H1 (cell line): ENCODE data around the gene TUBE1. TPM values are rescaled to one million over a fixed set of nuclear protein-coding genes. Genes with fewer than 3 reads are reported as not detected.

Source experiments
- CTCF ChIA-PET: fragments of 300-600 bp; sonication (Branson Sonifier 250); formaldehyde crosslinking; loops from one replicate; lab custom pipeline; 2021; ENCODE audit not compliant: partially characterized antibody; lab: Charles Lee
- POLR2A ChIA-PET: fragments of 300-600 bp; sonication (Branson Sonifier 250); formaldehyde crosslinking; loops from one replicate; lab custom pipeline; 2021; ENCODE audit warnings: inconsistent platforms; ENCODE audit not compliant: partially characterized antibody; lab: Charles Lee
- DNase-seq, 2 experiments: peaks; one replicate each; pipeline versions ENCODE4 v3.0.0 to v3.0.0-alpha.2; 2010 to 2022; ENCODE audit warnings: low spot score in 2 of 2, low read depth in 1 of 2, mixed read lengths in 1 of 2
- FAIRE-seq: peaks from 2 replicates; lab custom pipeline; 2011; peaks lifted over from hg19 to GRCh38; lab: Jason Lieb, UNC
- H2AFZ ChIP-seq: 2 replicates; pipeline ENCODE4 v1.8.1; 2012; ENCODE audit warnings: low read length, inconsistent platforms
- H2AK5ac ChIP-seq: 2 replicates; pipeline ENCODE4 v1.6.1; 2013; ENCODE audit warnings: low read depth, low read length
- H2BK120ac ChIP-seq: replicated peaks from 2 replicates; pipeline ENCODE3; 2013; ENCODE audit warnings: low read depth, low read length, inconsistent platforms
- H2BK12ac ChIP-seq: 2 replicates; pipeline ENCODE4 v1.6.1; 2013; ENCODE audit warnings: low read depth, low read length
- H2BK15ac ChIP-seq: 2 replicates; pipeline ENCODE4 v1.6.1; 2013; ENCODE audit warnings: low read length
- H2BK20ac ChIP-seq: 2 replicates; pipeline ENCODE4 v1.6.1; 2013; ENCODE audit warnings: low read length
- H2BK5ac ChIP-seq: 2 replicates; pipeline ENCODE4 v1.6.1; 2013; ENCODE audit warnings: low read depth, low read length
- H3K14ac ChIP-seq: 2 replicates; pipeline ENCODE4 v1.6.1; 2013; ENCODE audit warnings: inconsistent platforms; ENCODE audit not compliant: insufficient read length
- H3K18ac ChIP-seq: 2 replicates; pipeline ENCODE4 v1.6.1; 2013; ENCODE audit warnings: low read length; ENCODE audit errors: extremely low read depth
- H3K23ac ChIP-seq: 2 replicates; pipeline ENCODE4 v1.6.1; 2013; ENCODE audit warnings: inconsistent platforms; ENCODE audit not compliant: insufficient read length
- H3K23me2 ChIP-seq: 2 replicates; pipeline ENCODE4 v1.6.1; 2013; ENCODE audit warnings: low read depth, low read length
- H3K27ac ChIP-seq: 2 replicates; pipeline ENCODE4 v1.6.1; 2011; ENCODE audit warnings: low read depth, low read length, inconsistent platforms
- H3K27me3 ChIP-seq, 4 experiments: replicated peaks in 1 of 4; 1 replicate in 1 of 4; 2 replicates in 3 of 4; pipeline versions ENCODE4 v1.6.1 to v1.8.1; 2011 to 2013; ENCODE audit warnings: low read length in 3 of 4, mild to moderate bottlenecking in 3 of 4, inconsistent platforms in 2 of 4, mixed read lengths in 2 of 4, moderate library complexity in 1 of 4; ENCODE audit not compliant: control insufficient read depth in 3 of 4, insufficient read depth in 3 of 4; ENCODE audit errors: extremely low read depth in 1 of 4
- H3K36me3 ChIP-seq, 4 experiments: 2 replicates each; pipeline versions ENCODE4 v1.6.1 to v1.8.1; 2011 to 2013; ENCODE audit warnings: mild to moderate bottlenecking in 4 of 4, low read length in 3 of 4, moderate library complexity in 2 of 4, control low read depth in 1 of 4, inconsistent platforms in 1 of 4; ENCODE audit not compliant: insufficient read depth in 4 of 4, control insufficient read depth in 2 of 4
- H3K4ac ChIP-seq: replicated peaks from 2 replicates; pipeline ENCODE3; 2013; ENCODE audit warnings: low read length, low read depth, mixed read lengths, inconsistent platforms; ENCODE audit not compliant: insufficient read length
- H3K4me1 ChIP-seq, 4 experiments: replicated peaks in 1 of 4; 1 replicate in 1 of 4; 2 replicates in 3 of 4; pipeline versions ENCODE4 v1.6.1 to v1.8.1; 2011 to 2013; ENCODE audit warnings: low read length in 3 of 4, inconsistent platforms in 2 of 4, mixed read lengths in 1 of 4; ENCODE audit not compliant: insufficient read depth in 4 of 4, control insufficient read depth in 3 of 4
- H3K4me2 ChIP-seq, 2 experiments: 2 replicates each; pipeline versions ENCODE4 v1.6.1 to v1.8.1; 2011 to 2013; ENCODE audit warnings: low read depth in 2 of 2, low read length in 2 of 2, control low read depth in 1 of 2, inconsistent platforms in 1 of 2, mild to moderate bottlenecking in 1 of 2; ENCODE audit not compliant: insufficient read depth in 1 of 2
- H3K4me3 ChIP-seq, 4 experiments: fragments of 200-600, 300-600 bp in 1 of 4; sonication (generic), shearing (Covaris generic), sonication (Bioruptor Twin) in 1 of 4; 2 replicates each; pipeline versions ENCODE4 v1.5.1 to v1.8.1; 2011 to 2016; ENCODE audit warnings: low read length in 4 of 4, low read depth in 3 of 4, control low read depth in 2 of 4, inconsistent platforms in 2 of 4, mild to moderate bottlenecking in 2 of 4, mixed read lengths in 1 of 4, moderate library complexity in 1 of 4; ENCODE audit not compliant: insufficient read depth in 2 of 4; ENCODE audit errors: extremely low read depth in 1 of 4
- H3K56ac ChIP-seq: replicated peaks from 2 replicates; pipeline ENCODE3; 2013; ENCODE audit warnings: low read depth, mild to moderate bottlenecking, mixed read lengths, low read length, inconsistent platforms; ENCODE audit not compliant: insufficient read length
- H3K79me1 ChIP-seq: 2 replicates; pipeline ENCODE4 v1.6.1; 2013; ENCODE audit warnings: low read depth, low read length, control low read depth
- H3K79me2 ChIP-seq, 2 experiments: 2 replicates each; pipeline versions ENCODE4 v1.6.1 to v1.8.1; 2012 to 2013; ENCODE audit warnings: low read length in 2 of 2, mild to moderate bottlenecking in 2 of 2, inconsistent platforms in 1 of 2; ENCODE audit not compliant: insufficient read depth in 2 of 2, control insufficient read depth in 1 of 2
- H3K9ac ChIP-seq, 4 experiments: replicated peaks in 1 of 4; 1 replicate in 1 of 4; 2 replicates in 3 of 4; pipeline versions ENCODE4 v1.6.1 to v1.8.1; 2011 to 2013; ENCODE audit warnings: low read depth in 3 of 4, low read length in 3 of 4, control low read depth in 2 of 4, mild to moderate bottlenecking in 2 of 4, moderate library complexity in 2 of 4, inconsistent platforms in 1 of 4; ENCODE audit errors: extremely low read depth in 1 of 4
- H3K9me3 ChIP-seq, 2 experiments: 2 replicates each; pipeline versions ENCODE4 v1.6.1 to v1.8.1; 2012 to 2013; ENCODE audit warnings: mild to moderate bottlenecking in 2 of 2, moderate library complexity in 2 of 2, control low read depth in 1 of 2, inconsistent platforms in 1 of 2, low read depth in 1 of 2, low read length in 1 of 2, mixed read lengths in 1 of 2; ENCODE audit not compliant: insufficient read depth in 2 of 2
- H4K20me1 ChIP-seq, 2 experiments: replicated peaks in 1 of 2; 2 replicates each; pipeline versions ENCODE3 to v1.8.1; 2011 to 2013; ENCODE audit warnings: inconsistent platforms in 2 of 2, low read length in 2 of 2, mild to moderate bottlenecking in 1 of 2; ENCODE audit not compliant: insufficient read depth in 2 of 2, control insufficient read depth in 1 of 2
- H4K5ac ChIP-seq: 2 replicates; pipeline ENCODE4 v1.6.1; 2013; ENCODE audit warnings: low read length, low read depth, mixed read lengths, inconsistent platforms; ENCODE audit not compliant: insufficient read length
- H4K8ac ChIP-seq: 2 replicates; pipeline ENCODE4 v1.8.0; 2013; ENCODE audit warnings: mild to moderate bottlenecking, moderate library complexity, low read length, inconsistent platforms; ENCODE audit not compliant: insufficient read depth; ENCODE audit errors: extremely low read depth
- H4K91ac ChIP-seq: replicated peaks from 2 replicates; pipeline ENCODE3; 2013; ENCODE audit warnings: low read length, mixed read lengths, inconsistent platforms; ENCODE audit not compliant: insufficient read length
- ASH2L ChIP-seq: fragments of 200-600, 300-600 bp; sonication (generic); IDR thresholded peaks from one replicate; pipeline ENCODE4 v1.7.1; 2017; ENCODE audit warnings: low read length
- CTBP2 ChIP-seq: IDR thresholded peaks from 2 replicates; pipeline ENCODE4 v1.7.0; 2011; ENCODE audit warnings: borderline replicate concordance, mild to moderate bottlenecking, moderate library complexity, mixed read lengths, low read length; ENCODE audit not compliant: insufficient read depth, insufficient read length
- POLR2AphosphoS5 ChIP-seq: IDR thresholded peaks from 2 replicates; pipeline ENCODE4 v1.6.1; 2011; ENCODE audit warnings: low read depth, low read length
- RFX5 ChIP-seq: IDR thresholded peaks from 2 replicates; pipeline ENCODE4 v1.6.1; 2011; ENCODE audit warnings: low read depth, low read length, improper control_type of control experiment, borderline replicate concordance
- SAP30 ChIP-seq: fragments of 300-600 bp; sonication (generic); IDR thresholded peaks from 2 replicates; pipeline ENCODE4 v1.7.1; 2012; ENCODE audit warnings: low read length, moderate library complexity, mild to moderate bottlenecking, inconsistent platforms; ENCODE audit not compliant: insufficient read depth, insufficient replicate concordance
- SIX5 ChIP-seq: IDR thresholded peaks from 2 replicates; pipeline ENCODE4 v1.6.1; 2011; ENCODE audit warnings: mild to moderate bottlenecking, low read depth, low read length
- TBP ChIP-seq: IDR thresholded peaks from 2 replicates; pipeline ENCODE4 v1.6.1; 2011; ENCODE audit warnings: low read depth, low read length, improper control_type of control experiment
- WGBS, 2 experiments: shearing (Covaris generic) in 1 of 2; methylation state at CpG; one replicate each; pipeline versions ENCODE4 v1.1.6 to v1.1.7; 2013 to 2015; ENCODE audit warnings: low lambda C conversion rate in 2 of 2, mixed read lengths in 2 of 2, inconsistent platforms in 1 of 2, low coverage in 1 of 2, missing lambda C conversion rate in 1 of 2; ENCODE audit not compliant: insufficient replicate concordance in 2 of 2, insufficient coverage in 1 of 2, insufficient read length in 1 of 2; ENCODE audit errors: extremely low coverage in 1 of 2, missing lambda C conversion rate in 1 of 2; 5-methylcytosine and 5-hydroxymethylcytosine counted together
- polyA plus RNA-seq, 7 experiments: library from polyadenylated mRNA; depleted of rRNA in 3 of 7; stranded (reverse) in 5 of 7; unstranded in 2 of 7; fragments of >200 nt in 5 of 7; fragments of 200-250 nt in 2 of 7; gene quantifications; 1 replicate in 5 of 7; 2 replicates in 1 of 7; 4 replicates in 1 of 7; pipeline versions ENCODE4 v1.2.1 to v1.2.3, GENCODE V29; 2011 to 2013; ENCODE audit warnings: missing spikeins in 2 of 7, mixed read lengths in 2 of 7
- total RNA-seq: library from RNA; stranded (reverse); fragmentation: NEBNext Ultra II Directional; extraction: Animal tissue kit (Norgen Biotek cat#: 25700); gene quantifications from 2 replicates; pipeline ENCODE4 v1.2.1, GENCODE V29; 2021

TUBE1 gene
- total and polyA plus RNA-seq, 2 of the 8 experiments (the other 6 are each of a cell fraction or from before 2014, with no cell fraction given): 8.0 to 15.9 TPM

DNA sequence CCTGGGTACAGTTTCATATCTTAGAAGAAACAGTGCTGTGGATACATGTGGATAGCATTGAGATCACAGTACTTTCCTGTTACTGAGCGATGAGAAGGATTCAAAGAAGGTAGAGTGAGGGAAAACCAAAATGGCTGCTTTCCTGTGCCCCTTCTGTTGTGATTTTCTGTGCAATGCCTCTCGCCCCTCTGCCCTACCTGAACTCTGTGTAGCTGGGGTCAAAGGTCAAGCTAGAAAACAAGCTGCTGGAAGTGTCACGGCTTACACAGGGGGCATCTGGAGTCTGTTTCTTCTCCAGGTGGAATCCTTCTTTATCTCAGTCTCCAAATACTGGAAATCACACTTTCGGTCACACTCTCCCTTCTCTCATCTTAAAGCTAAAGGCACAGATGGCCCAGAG lies 60.3 kb downstream of the TUBE1 start:
- TF ChIP-seq RFX5 (no peak), CTBP2 (no peak), SAP30 (no peak), POLR2AphosphoS5 (no peak), ASH2L (no peak), SIX5 (no peak), TBP (no peak)
- TF ChIP-seq, all 59 proteins: peak for 0
- Histone ChIP-seq H3K4ac (no peak overlapping the region), H3K4me3 (no peak overlapping the region), H3K36me3 (no peaks in the 10 kb centered on the region), H3K4me2 (no peak overlapping the region), H2BK15ac (no peak overlapping the region), H4K8ac (no peak overlapping the region), H3K18ac (no peak overlapping the region), H3K27ac (no peak overlapping the region), H2AK5ac (no peak overlapping the region), H3K4me1 (no peaks in the 10 kb centered on the region), H3K14ac (no peak overlapping the region), H3K9ac (no peak overlapping the region), H4K91ac (no peak overlapping the region), H2BK120ac (no peak overlapping the region), H3K9me3 (peaks cover 3 to 4% of the 10 kb centered on the region in 2 experiments; a peak in 1 of 4 replicates), H3K27me3 (no peaks in the 10 kb centered on the region), H4K5ac (no peak overlapping the region), H2BK12ac (no peak overlapping the region), H3K23me2 (no peaks in the 10 kb centered on the region; the same call in 1 of the 2 replicates), H3K23ac (no peak overlapping the region), H2BK5ac (no peak overlapping the region), H2BK20ac (no peak overlapping the region), H4K20me1 (no peaks in the 10 kb centered on the region), H3K79me1 (no peaks in the 10 kb centered on the region), H2AFZ (no peak overlapping the region; the same call in 1 of the 2 replicates), H3K56ac (no peak overlapping the region), H3K79me2 (no peaks in the 10 kb centered on the region)
- ChIA-PET CTCF (interaction anchor here (0.8 to 5.2 kb wide), 8 partner anchors 11 to 353 kb away, joined by 3 to 98 read pairs (median 4); no protein-coding TSS in a partner anchor), POLR2A (interaction anchor here (0.8 kb wide), 1 partner anchor 9 kb away, joined by 3 read pairs; no protein-coding TSS in a partner anchor)
- no peak for FAIRE-seq
- no peak for DNase-seq
- 91% methylated on average over 4 of the region's 4 CpGs; no CpG with 5 or more reads in 1 of the 2 experiments for WGBS, 2 experiments
